ENCODE data around the gene KRTAP20-3.
A peak's percentile ranks its signal among the peaks of the same experiment; 100 is the strongest.

The KRTAP20-3 gene

GRCh38 chr21:30625449-30626165 is 17.1 kb upstream of the KRTAP20-3 start:
- ChIA-PET CTCF (interaction anchor here (0.6 to 0.7 kb wide), 2 partner anchors 11 to 450 kb away, joined by 3 to 4 read pairs; no protein-coding TSS in a partner anchor), POLR2A (no interaction called here)

GRCh38 chr21:30628109-30628508 is 14.6 kb upstream of the KRTAP20-3 start:
- POLR2A ChIA-PET: no interaction called here
- TF ChIP-seq, protein P1, sequence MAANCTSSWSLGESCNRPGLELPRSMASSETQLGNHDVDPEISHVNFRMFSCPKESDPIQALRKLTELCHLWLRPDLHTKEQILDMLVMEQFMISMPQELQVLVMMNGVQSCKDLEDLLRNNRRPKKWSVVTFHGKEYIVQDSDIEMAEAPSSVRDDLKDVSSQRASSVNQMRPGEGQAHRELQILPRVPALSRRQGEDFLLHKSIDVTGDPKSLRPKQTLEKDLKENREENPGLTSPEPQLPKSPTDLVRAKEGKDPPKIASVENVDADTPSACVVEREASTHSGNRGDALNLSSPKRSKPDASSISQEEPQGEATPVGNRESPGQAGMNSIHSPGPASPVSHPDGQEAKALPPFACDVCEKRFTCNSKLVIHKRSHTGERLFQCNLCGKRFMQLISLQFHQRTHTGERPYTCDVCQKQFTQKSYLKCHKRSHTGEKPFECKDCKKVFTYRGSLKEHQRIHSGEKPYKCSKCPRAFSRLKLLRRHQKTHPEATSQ (tag by site-specific recombination; IDR thresholded peaks at IDR 0.05): no peak
- TF ChIP-seq, protein P2, sequence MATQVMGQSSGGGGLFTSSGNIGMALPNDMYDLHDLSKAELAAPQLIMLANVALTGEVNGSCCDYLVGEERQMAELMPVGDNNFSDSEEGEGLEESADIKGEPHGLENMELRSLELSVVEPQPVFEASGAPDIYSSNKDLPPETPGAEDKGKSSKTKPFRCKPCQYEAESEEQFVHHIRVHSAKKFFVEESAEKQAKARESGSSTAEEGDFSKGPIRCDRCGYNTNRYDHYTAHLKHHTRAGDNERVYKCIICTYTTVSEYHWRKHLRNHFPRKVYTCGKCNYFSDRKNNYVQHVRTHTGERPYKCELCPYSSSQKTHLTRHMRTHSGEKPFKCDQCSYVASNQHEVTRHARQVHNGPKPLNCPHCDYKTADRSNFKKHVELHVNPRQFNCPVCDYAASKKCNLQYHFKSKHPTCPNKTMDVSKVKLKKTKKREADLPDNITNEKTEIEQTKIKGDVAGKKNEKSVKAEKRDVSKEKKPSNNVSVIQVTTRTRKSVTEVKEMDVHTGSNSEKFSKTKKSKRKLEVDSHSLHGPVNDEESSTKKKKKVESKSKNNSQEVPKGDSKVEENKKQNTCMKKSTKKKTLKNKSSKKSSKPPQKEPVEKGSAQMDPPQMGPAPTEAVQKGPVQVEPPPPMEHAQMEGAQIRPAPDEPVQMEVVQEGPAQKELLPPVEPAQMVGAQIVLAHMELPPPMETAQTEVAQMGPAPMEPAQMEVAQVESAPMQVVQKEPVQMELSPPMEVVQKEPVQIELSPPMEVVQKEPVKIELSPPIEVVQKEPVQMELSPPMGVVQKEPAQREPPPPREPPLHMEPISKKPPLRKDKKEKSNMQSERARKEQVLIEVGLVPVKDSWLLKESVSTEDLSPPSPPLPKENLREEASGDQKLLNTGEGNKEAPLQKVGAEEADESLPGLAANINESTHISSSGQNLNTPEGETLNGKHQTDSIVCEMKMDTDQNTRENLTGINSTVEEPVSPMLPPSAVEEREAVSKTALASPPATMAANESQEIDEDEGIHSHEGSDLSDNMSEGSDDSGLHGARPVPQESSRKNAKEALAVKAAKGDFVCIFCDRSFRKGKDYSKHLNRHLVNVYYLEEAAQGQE (tag by site-specific recombination; IDR thresholded peaks at IDR 0.05): peak; percentile 51; the same call in 1 of the 2 replicates
- TF ChIP-seq ZNF394 (tag by site-specific recombination; IDR thresholded peaks at IDR 0.05; ENCODE audit: borderline replicate concordance): no peak
- TF ChIP-seq ZSCAN16 (tag by site-specific recombination; IDR thresholded peaks at IDR 0.05): no peak
- no peak for TF ChIP-seq SETDB1 (IDR thresholded peaks at IDR 0.05; ENCODE audit: insufficient read length, low read length)
- Histone ChIP-seq H3K27ac (ENCODE audit: extremely low read depth, low read depth, low read length) (no peak overlapping the region), H3K4me3 (ENCODE audit: low read depth, low read length) (no peak overlapping the region), H3K4me1 (ENCODE audit: control insufficient read depth, insufficient read depth, low read length) (no peaks in the 10 kb centered on the region), H3K36me3 (ENCODE audit: control insufficient read depth in 2 of 2, insufficient read depth in 1 of 2, low read length in 2 of 2) (no peaks in the 10 kb centered on the region), H3K9me3 (ENCODE audit: control insufficient read depth, insufficient read depth, low read depth, low read length) (no peaks in the 10 kb centered on the region)
- CTCF ChIA-PET: interaction anchor here (0.6 kb wide), 2 partner anchors 34 to 263 kb away, joined by 3 read pairs; no protein-coding TSS in a partner anchor

More at GRCh38 chr21:30625449-30626165, 17.1 kb upstream of the KRTAP20-3 start:
- Histone ChIP-seq H3K4me1 (ENCODE audit: control insufficient read depth, insufficient read depth, low read length) (no peaks in the 10 kb centered on the region), H3K27ac (ENCODE audit: extremely low read depth, low read depth, low read length) (no peak overlapping the region), H3K9me3 (ENCODE audit: control insufficient read depth, insufficient read depth, low read depth, low read length) (no peaks in the 10 kb centered on the region), H3K36me3 (ENCODE audit: control insufficient read depth in 2 of 2, insufficient read depth in 1 of 2, low read length in 2 of 2) (no peaks in the 10 kb centered on the region), H3K4me3 (ENCODE audit: low read depth, low read length) (no peak overlapping the region)
- TF ChIP-seq ZIC2 (tag by site-specific recombination; IDR thresholded peaks at IDR 0.05) (no peak), ZNF146 (tag by site-specific recombination; IDR thresholded peaks at IDR 0.05) (no peak), ZNF2 (tag by site-specific recombination; IDR thresholded peaks at IDR 0.05) (no peak), ZBTB7A (tag by site-specific recombination; IDR thresholded peaks at IDR 0.05; ENCODE audit: low read depth) (no peak), ZNF654 (tag by site-specific recombination; IDR thresholded peaks at IDR 0.05; ENCODE audit: low read depth) (no peak), ZNF645 (tag by site-specific recombination; IDR thresholded peaks at IDR 0.05) (no peak)
- TF ChIP-seq, protein P3, sequence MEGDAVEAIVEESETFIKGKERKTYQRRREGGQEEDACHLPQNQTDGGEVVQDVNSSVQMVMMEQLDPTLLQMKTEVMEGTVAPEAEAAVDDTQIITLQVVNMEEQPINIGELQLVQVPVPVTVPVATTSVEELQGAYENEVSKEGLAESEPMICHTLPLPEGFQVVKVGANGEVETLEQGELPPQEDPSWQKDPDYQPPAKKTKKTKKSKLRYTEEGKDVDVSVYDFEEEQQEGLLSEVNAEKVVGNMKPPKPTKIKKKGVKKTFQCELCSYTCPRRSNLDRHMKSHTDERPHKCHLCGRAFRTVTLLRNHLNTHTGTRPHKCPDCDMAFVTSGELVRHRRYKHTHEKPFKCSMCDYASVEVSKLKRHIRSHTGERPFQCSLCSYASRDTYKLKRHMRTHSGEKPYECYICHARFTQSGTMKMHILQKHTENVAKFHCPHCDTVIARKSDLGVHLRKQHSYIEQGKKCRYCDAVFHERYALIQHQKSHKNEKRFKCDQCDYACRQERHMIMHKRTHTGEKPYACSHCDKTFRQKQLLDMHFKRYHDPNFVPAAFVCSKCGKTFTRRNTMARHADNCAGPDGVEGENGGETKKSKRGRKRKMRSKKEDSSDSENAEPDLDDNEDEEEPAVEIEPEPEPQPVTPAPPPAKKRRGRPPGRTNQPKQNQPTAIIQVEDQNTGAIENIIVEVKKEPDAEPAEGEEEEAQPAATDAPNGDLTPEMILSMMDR (tag by site-specific recombination; IDR thresholded peaks at IDR 0.05): no peak
- TF ChIP-seq, protein P1 (tag by site-specific recombination; IDR thresholded peaks at IDR 0.05): no peak
- TF ChIP-seq, protein P4, sequence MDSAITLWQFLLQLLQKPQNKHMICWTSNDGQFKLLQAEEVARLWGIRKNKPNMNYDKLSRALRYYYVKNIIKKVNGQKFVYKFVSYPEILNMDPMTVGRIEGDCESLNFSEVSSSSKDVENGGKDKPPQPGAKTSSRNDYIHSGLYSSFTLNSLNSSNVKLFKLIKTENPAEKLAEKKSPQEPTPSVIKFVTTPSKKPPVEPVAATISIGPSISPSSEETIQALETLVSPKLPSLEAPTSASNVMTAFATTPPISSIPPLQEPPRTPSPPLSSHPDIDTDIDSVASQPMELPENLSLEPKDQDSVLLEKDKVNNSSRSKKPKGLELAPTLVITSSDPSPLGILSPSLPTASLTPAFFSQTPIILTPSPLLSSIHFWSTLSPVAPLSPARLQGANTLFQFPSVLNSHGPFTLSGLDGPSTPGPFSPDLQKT (IDR thresholded peaks at IDR 0.05; ENCODE audit: borderline replicate concordance, low read depth, low read length): no peak

Data from HEK293 (cell line).